Mesenchymal stem cell (in vitro differentiated cells and primary cell): ENCODE data around the gene STK4.

Experiments
- DNase-seq: peaks from one replicate; pipeline ENCODE4 v3.0.0-alpha.2; 2013
- H2AFZ ChIP-seq: one replicate; pipeline ENCODE4 v1.6.1; 2013; ENCODE audit warnings: low read depth, mild to moderate bottlenecking, control low read depth, inconsistent platforms, low read length, moderate library complexity
- H2AK5ac ChIP-seq: 2 replicates; pipeline ENCODE4 v1.6.1; 2013; ENCODE audit warnings: low read length, moderate library complexity, mild to moderate bottlenecking, inconsistent platforms; ENCODE audit not compliant: severe bottlenecking
- H2BK120ac ChIP-seq: one replicate; pipeline ENCODE4 v1.6.1; 2013; ENCODE audit warnings: low read depth, mild to moderate bottlenecking, inconsistent platforms, low read length, moderate library complexity
- H2BK12ac ChIP-seq, 2 experiments: one replicate each; pipeline ENCODE4 v1.6.1; 2013; ENCODE audit warnings: inconsistent platforms in 2 of 2, low read length in 2 of 2, mild to moderate bottlenecking in 2 of 2, moderate library complexity in 2 of 2, control low read depth in 1 of 2
- H2BK15ac ChIP-seq: one replicate; pipeline ENCODE4 v1.6.1; 2013; ENCODE audit warnings: mild to moderate bottlenecking, low read depth, inconsistent platforms; ENCODE audit not compliant: poor library complexity, severe bottlenecking
- H2BK5ac ChIP-seq: 2 replicates; pipeline ENCODE4 v1.6.1; 2013; ENCODE audit warnings: low read depth, mild to moderate bottlenecking, low read length, control low read depth, inconsistent platforms; ENCODE audit not compliant: poor library complexity, severe bottlenecking
- H3K14ac ChIP-seq, 2 experiments: one replicate each; pipeline ENCODE4 v1.6.1; 2013; ENCODE audit warnings: inconsistent platforms in 2 of 2, low read length in 2 of 2, control low read depth in 1 of 2, mild to moderate bottlenecking in 1 of 2, moderate library complexity in 1 of 2
- H3K18ac ChIP-seq, 2 experiments: one replicate each; pipeline ENCODE4 v1.6.1; 2013; ENCODE audit warnings: inconsistent platforms in 2 of 2, low read length in 2 of 2, control low read depth in 1 of 2, low read depth in 1 of 2, mild to moderate bottlenecking in 1 of 2
- H3K23ac ChIP-seq, 2 experiments: one replicate each; pipeline ENCODE4 v1.6.1; 2013; ENCODE audit warnings: inconsistent platforms in 2 of 2, low read length in 2 of 2, mild to moderate bottlenecking in 2 of 2, moderate library complexity in 2 of 2, control low read depth in 1 of 2
- H3K27ac ChIP-seq: 2 replicates; pipeline ENCODE4 v1.5.1; 2013; ENCODE audit warnings: mild to moderate bottlenecking, moderate library complexity, low read length, control low read depth, inconsistent platforms; ENCODE audit not compliant: poor library complexity, severe bottlenecking
- H3K27me3 ChIP-seq, 2 experiments: 2 replicates each; pipeline versions ENCODE4 v1.6.1 to v1.7.0; 2013; ENCODE audit warnings: low read length in 2 of 2, mild to moderate bottlenecking in 2 of 2, moderate library complexity in 2 of 2, control low read depth in 1 of 2, inconsistent platforms in 1 of 2; ENCODE audit not compliant: control insufficient read depth in 1 of 2, insufficient read depth in 1 of 2
- H3K36me3 ChIP-seq, 2 experiments: 2 replicates each; pipeline versions ENCODE4 v1.6.1 to v1.7.0; 2013; ENCODE audit warnings: low read length in 2 of 2, control low read depth in 1 of 2, inconsistent platforms in 1 of 2, low read depth in 1 of 2, mild to moderate bottlenecking in 1 of 2; ENCODE audit not compliant: insufficient read depth in 2 of 2, control insufficient read depth in 1 of 2
- H3K4ac ChIP-seq, 2 experiments: one replicate each; pipeline ENCODE4 v1.6.1; 2013; ENCODE audit warnings: inconsistent platforms in 2 of 2, low read length in 2 of 2, mild to moderate bottlenecking in 2 of 2, moderate library complexity in 2 of 2, control low read depth in 1 of 2, low read depth in 1 of 2
- H3K4me1 ChIP-seq: 2 replicates; pipeline ENCODE4 v1.6.1; 2013; ENCODE audit warnings: low read depth, low read length, control low read depth; ENCODE audit not compliant: control insufficient read depth, insufficient read depth
- H3K4me2 ChIP-seq: 2 replicates; pipeline ENCODE4 v1.6.1; 2013; ENCODE audit warnings: low read length, mild to moderate bottlenecking, inconsistent platforms; ENCODE audit not compliant: poor library complexity, severe bottlenecking
- H3K4me3 ChIP-seq, 2 experiments: 2 replicates each; pipeline versions ENCODE4 v1.5.1 to v1.7.0; 2013; ENCODE audit warnings: low read length in 2 of 2, mild to moderate bottlenecking in 2 of 2, control low read depth in 1 of 2, low read depth in 1 of 2; ENCODE audit not compliant: insufficient read depth in 1 of 2
- H3K79me1 ChIP-seq: replicated peaks from 2 replicates; pipeline ENCODE4 v1.6.1; 2013; ENCODE audit warnings: mild to moderate bottlenecking, control low read depth, low read length, inconsistent platforms; ENCODE audit not compliant: poor library complexity, severe bottlenecking
- H3K9ac ChIP-seq: 2 replicates; pipeline ENCODE4 v1.7.0; 2013; ENCODE audit warnings: mild to moderate bottlenecking, low read length, moderate library complexity
- H3K9me3 ChIP-seq: 2 replicates; pipeline ENCODE4 v1.7.0; 2013; ENCODE audit warnings: mild to moderate bottlenecking, low read length; ENCODE audit not compliant: control insufficient read depth
- H4K8ac ChIP-seq: one replicate; pipeline ENCODE4 v1.6.1; 2013; ENCODE audit warnings: inconsistent platforms, mild to moderate bottlenecking, low read length, moderate library complexity
- H4K91ac ChIP-seq: one replicate; pipeline ENCODE4 v1.6.1; 2013; ENCODE audit warnings: mild to moderate bottlenecking, low read length, inconsistent platforms
- WGBS: methylation state at CpG from one replicate; pipeline ENCODE4 v1.1.7; 2013; ENCODE audit warnings: mixed read lengths; 5-methylcytosine and 5-hydroxymethylcytosine counted together

Gene STK4

DNA sequence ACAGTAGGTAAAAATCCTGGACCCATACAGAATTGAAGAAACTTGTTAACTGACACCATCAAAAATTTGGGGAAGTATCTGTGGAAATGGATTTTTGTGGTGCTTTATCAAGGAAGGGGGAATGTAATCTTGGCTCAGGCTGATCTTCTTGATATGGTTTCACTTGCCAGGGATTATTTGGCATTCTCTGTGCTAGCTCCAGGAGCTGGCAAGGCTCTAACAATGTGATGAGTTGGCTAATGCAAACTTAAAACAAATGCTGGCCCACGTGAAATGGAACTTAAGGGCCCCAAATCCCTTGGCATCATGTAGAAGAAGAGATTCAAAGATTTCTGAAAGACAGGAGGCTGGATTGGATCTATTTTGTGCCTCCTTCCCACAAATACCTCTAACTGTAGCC, 121.5 kb downstream of the STK4 start:
- H3K9ac ChIP-seq = no peak overlapping the region

DNA sequence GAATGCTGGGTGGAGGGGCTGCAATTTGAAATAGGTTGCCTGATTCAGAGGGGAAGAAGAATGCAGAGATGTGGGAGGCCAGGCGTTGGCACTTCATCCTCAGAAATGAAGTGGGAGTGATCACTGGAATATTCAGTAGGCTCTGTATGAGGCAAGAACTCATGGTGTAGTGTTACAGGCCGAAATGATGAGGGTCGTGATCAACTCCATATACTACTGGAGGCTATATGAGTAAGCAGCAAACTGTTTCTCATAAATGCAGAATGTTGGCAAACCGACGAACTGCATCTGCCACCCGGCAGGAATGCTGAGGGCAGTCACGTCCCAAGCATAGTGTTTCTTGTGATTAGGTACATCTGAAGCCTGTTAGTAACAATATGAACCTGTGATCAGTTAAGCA, 121.9 kb downstream of the STK4 start:
- 95% methylated on average over 6 of the region's 7 CpGs for WGBS
- no peak overlapping the region for H3K23ac ChIP-seq
- no peak overlapping the region for H3K18ac ChIP-seq

More for the DNA sequence above, 121.5 kb downstream of the STK4 start:
- H2BK15ac ChIP-seq = no peak overlapping the region
- H3K4me1 ChIP-seq = no peaks in the 10 kb centered on the region
- H3K4ac ChIP-seq = no peak overlapping the region
- H3K14ac ChIP-seq = no peak overlapping the region
- peak overlapping the region; percentile 43 for H3K27ac ChIP-seq
- no peaks in the 10 kb centered on the region for H3K79me1 ChIP-seq
- WGBS = 100% methylated on average over 1 of the region's 1 CpG
- no peak for DNase-seq
- H2AK5ac ChIP-seq = no peak overlapping the region
- H3K9me3 ChIP-seq = no peaks in the 10 kb centered on the region
- no peak overlapping the region for H3K18ac ChIP-seq
- no peak overlapping the region for H2AFZ ChIP-seq
- H2BK5ac ChIP-seq = no peak overlapping the region
- H2BK120ac ChIP-seq = no peak overlapping the region
- H4K91ac ChIP-seq = no peak overlapping the region
- no peak overlapping the region for H3K4me2 ChIP-seq
- no peak overlapping the region for H4K8ac ChIP-seq
- H2BK12ac ChIP-seq = no peak overlapping the region
- peak overlapping the region in 1 of 2 experiments; percentile 21 for H3K4me3 ChIP-seq
- H3K27me3 ChIP-seq = no peaks in the 10 kb centered on the region
- H3K36me3 ChIP-seq = no peaks in the 10 kb centered on the region
- no peak overlapping the region for H3K23ac ChIP-seq

DNA sequence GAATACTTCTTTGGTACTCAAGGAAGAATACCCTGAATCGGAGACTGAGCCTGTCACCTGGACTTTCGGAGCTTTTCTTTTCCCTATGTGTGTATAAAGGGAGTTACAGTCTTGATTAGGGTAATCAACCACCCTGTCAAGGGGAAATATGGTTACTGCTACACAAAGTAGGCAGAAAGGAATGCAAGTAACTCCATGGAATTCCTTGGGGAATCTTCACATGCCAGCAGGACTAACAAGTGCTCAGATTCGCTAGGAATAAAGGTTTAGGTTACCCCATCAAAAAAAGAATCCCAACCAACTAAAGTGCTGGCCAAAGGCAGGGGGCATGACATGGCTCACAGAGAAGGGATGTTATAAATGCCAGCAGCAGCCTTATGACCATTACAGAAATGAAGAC, 124.2 kb downstream of the STK4 start:
- Histone ChIP-seq H3K4me2 (no peak overlapping the region), H2BK5ac (no peak overlapping the region), H3K9ac (no peak overlapping the region), H3K79me1 (no peaks in the 10 kb centered on the region), H4K91ac (no peak overlapping the region), H3K4ac (no peak overlapping the region), H2BK120ac (no peak overlapping the region), H3K4me3 (no peak overlapping the region), H3K18ac (no peak overlapping the region), H3K14ac (no peak overlapping the region), H4K8ac (no peak overlapping the region), H3K23ac (no peak overlapping the region), H3K4me1 (no peaks in the 10 kb centered on the region), H3K27ac (peak overlapping the region; percentile 12), H2BK15ac (no peak overlapping the region), H3K9me3 (no peaks in the 10 kb centered on the region), H2BK12ac (no peak overlapping the region), H2AK5ac (no peak overlapping the region), H3K27me3 (no peaks in the 10 kb centered on the region), H2AFZ (no peak overlapping the region), H3K36me3 (no peaks in the 10 kb centered on the region)
- no peak for DNase-seq
- WGBS = 79% methylated on average over 3 of the region's 3 CpGs

More for the DNA sequence above, 121.9 kb downstream of the STK4 start:
- Histone ChIP-seq H2BK5ac (no peak overlapping the region), H4K91ac (no peak overlapping the region), H3K9me3 (no peaks in the 10 kb centered on the region), H2AFZ (no peak overlapping the region), H3K9ac (no peak overlapping the region), H3K4me1 (no peaks in the 10 kb centered on the region), H3K4me2 (no peak overlapping the region), H3K14ac (no peak overlapping the region), H2BK120ac (no peak overlapping the region), H4K8ac (no peak overlapping the region), H3K36me3 (no peaks in the 10 kb centered on the region), H3K79me1 (no peaks in the 10 kb centered on the region), H3K4me3 (peak overlapping the region in 1 of 2 experiments; percentile 21), H2BK12ac (no peak overlapping the region), H3K27me3 (no peaks in the 10 kb centered on the region), H2AK5ac (no peak overlapping the region), H3K4ac (no peak overlapping the region), H3K27ac (peak overlapping the region; percentile 43), H2BK15ac (no peak overlapping the region)
- DNase-seq = no peak

DNA sequence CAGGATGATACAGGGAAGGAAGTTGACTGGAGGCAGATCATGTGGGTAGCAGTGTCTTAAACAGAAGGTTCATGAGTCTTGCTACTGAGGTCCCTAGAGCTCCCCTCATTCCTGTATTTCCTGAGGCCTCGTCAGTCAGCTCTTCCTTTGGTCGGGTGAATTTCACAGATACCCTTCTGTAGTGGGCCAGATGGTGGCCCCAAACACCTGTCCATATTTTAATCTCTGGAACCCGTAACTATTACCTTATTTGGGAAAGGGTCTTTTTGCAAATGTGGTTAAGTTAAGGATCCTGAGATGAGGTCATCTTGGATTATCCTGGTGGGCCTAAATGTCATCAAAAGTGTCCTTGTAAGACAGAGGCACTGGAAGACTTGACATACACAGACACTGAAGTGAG, 125.1 kb downstream of the STK4 start:
- Histone ChIP-seq H3K36me3 (no peaks in the 10 kb centered on the region), H3K18ac (no peak overlapping the region), H2BK12ac (no peak overlapping the region), H3K27ac (no peak overlapping the region), H3K14ac (no peak overlapping the region), H3K79me1 (no peaks in the 10 kb centered on the region), H3K27me3 (peaks cover 0 to 5% of the 10 kb centered on the region in 2 experiments), H3K9ac (no peak overlapping the region), H3K4me3 (no peak overlapping the region), H2BK120ac (no peak overlapping the region), H3K4ac (no peak overlapping the region), H3K9me3 (no peaks in the 10 kb centered on the region), H4K91ac (no peak overlapping the region), H2AK5ac (peak overlapping the region; percentile 42), H2AFZ (no peak overlapping the region), H2BK5ac (no peak overlapping the region), H4K8ac (no peak overlapping the region), H3K23ac (no peak overlapping the region), H2BK15ac (no peak overlapping the region), H3K4me1 (no peaks in the 10 kb centered on the region), H3K4me2 (no peak overlapping the region)
- WGBS = 94% methylated on average over 3 of the region's 3 CpGs
- no peak for DNase-seq
